ENCODE measurements around the gene ADRA2B.

DNA sequence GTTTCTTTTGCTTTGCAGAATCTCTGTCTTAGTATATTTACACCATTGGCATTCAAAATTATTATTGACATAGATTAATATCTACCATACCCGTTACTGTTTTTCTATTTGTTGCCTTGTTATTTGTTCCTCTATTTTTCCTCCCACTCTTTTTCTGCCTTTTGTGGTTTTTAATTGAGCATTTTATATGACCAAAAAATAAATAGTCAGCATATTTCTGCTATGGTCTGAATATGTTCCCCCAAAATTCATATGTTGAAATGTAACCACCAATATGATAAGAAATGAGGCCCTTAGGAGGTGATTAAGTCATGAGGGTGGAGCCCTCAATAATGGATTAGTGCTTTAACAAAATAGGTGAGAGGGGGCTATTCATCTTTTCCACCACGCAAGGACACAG, 35.3 kb downstream of the ADRA2B start:
- TF ChIP-seq POLR2AphosphoS5 (IDR thresholded peaks at IDR 0.05; ENCODE audit: low read depth, low read length), result no peak
- TF ChIP-seq, protein P1, sequence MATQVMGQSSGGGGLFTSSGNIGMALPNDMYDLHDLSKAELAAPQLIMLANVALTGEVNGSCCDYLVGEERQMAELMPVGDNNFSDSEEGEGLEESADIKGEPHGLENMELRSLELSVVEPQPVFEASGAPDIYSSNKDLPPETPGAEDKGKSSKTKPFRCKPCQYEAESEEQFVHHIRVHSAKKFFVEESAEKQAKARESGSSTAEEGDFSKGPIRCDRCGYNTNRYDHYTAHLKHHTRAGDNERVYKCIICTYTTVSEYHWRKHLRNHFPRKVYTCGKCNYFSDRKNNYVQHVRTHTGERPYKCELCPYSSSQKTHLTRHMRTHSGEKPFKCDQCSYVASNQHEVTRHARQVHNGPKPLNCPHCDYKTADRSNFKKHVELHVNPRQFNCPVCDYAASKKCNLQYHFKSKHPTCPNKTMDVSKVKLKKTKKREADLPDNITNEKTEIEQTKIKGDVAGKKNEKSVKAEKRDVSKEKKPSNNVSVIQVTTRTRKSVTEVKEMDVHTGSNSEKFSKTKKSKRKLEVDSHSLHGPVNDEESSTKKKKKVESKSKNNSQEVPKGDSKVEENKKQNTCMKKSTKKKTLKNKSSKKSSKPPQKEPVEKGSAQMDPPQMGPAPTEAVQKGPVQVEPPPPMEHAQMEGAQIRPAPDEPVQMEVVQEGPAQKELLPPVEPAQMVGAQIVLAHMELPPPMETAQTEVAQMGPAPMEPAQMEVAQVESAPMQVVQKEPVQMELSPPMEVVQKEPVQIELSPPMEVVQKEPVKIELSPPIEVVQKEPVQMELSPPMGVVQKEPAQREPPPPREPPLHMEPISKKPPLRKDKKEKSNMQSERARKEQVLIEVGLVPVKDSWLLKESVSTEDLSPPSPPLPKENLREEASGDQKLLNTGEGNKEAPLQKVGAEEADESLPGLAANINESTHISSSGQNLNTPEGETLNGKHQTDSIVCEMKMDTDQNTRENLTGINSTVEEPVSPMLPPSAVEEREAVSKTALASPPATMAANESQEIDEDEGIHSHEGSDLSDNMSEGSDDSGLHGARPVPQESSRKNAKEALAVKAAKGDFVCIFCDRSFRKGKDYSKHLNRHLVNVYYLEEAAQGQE (IDR thresholded peaks at IDR 0.05; ENCODE audit: insufficient read depth in 1 of 2, low read depth in 2 of 2, low read length in 2 of 2), result no peak

Measured in PFSK-1 (cell line).